ENCODE results near the gene VCAN. TPM values are rescaled to one million over a fixed set of nuclear protein-coding genes. Genes with fewer than 3 reads are reported as not detected.

The VCAN gene
- total and polyA plus RNA-seq, 2 experiments from 2014 or later, result 133 to 404 TPM

- TF ChIP-seq EZH2 (IDR thresholded peaks at IDR 0.05; ENCODE audit: low read depth, unreplicated experiment) (no peak), STAT1 (IDR thresholded peaks at IDR 0.05; ENCODE audit: unreplicated experiment) (no peak), EZH2phosphoT487 (IDR thresholded peaks at IDR 0.05; ENCODE audit: unreplicated experiment) (no peak), ZNF331 (CRISPR knock-in tag; IDR thresholded peaks at IDR 0.05; ENCODE audit: low read depth) (no peak), ETS1 (IDR thresholded peaks at IDR 0.05) (no peak), ZNF462 (CRISPR knock-in tag; IDR thresholded peaks at IDR 0.05) (no peak), POLR2AphosphoS5 (IDR thresholded peaks at IDR 0.05; ENCODE audit: low read depth) (no peak), REST (IDR thresholded peaks at IDR 0.05; ENCODE audit: unreplicated experiment) (no peak), ZNF114 (CRISPR knock-in tag; IDR thresholded peaks at IDR 0.05) (no peak), NANOG (IDR thresholded peaks at IDR 0.05; ENCODE audit: borderline replicate concordance) (no peak), CREB1 (CRISPR knock-in tag; IDR thresholded peaks at IDR 0.05; ENCODE audit: low read depth) (no peak)
- Histone ChIP-seq H3K79me2 (replicated peaks; ENCODE audit: insufficient read depth) (peaks cover 76% of the 10 kb centered on the region), H3K9me2 (ENCODE audit: insufficient read depth) (no peaks in the 10 kb centered on the region), H3F3A (replicated peaks; ENCODE audit: low read depth) (no peaks in the 10 kb centered on the region), H4K20me1 (replicated peaks; ENCODE audit: insufficient read depth) (no peaks in the 10 kb centered on the region), H3K27me3 (ENCODE audit: insufficient read depth) (no peaks in the 10 kb centered on the region), H2AFZ (no peak overlapping the region), H3K4me2 (no peak overlapping the region), H3K27ac (ENCODE audit: low read depth) (no peak overlapping the region), H3K4me1 (ENCODE audit: insufficient read depth) (peaks cover 38% of the 10 kb centered on the region), H3K4me3 (no peak overlapping the region), H3K36me3 (ENCODE audit: insufficient read depth) (peaks cover 15% of the 10 kb centered on the region; the same call in 1 of the 2 replicates)
- ATAC-seq, result no peak
- H3K9me3 Mint-ChIP-seq, result no peaks in the 10 kb centered on the region
- peak overlapping the region; percentile 57; the same call in 1 of the 2 replicates for H3K27ac Mint-ChIP-seq
- no peak overlapping the region for H3K4me3 Mint-ChIP-seq
- H3K36me3 Mint-ChIP-seq (ENCODE audit: low read depth), result peaks cover 70% of the 10 kb centered on the region
- peaks cover 50% of the 10 kb centered on the region for H3K4me1 Mint-ChIP-seq
- H3K27me3 Mint-ChIP-seq (ENCODE audit: insufficient read depth, low read depth, poor library complexity), result peaks cover 5% of the 10 kb centered on the region
- DNase-seq (ENCODE audit: low spot score), result no peak
Observed at GRCh38 chr5:83490203-83490602, 18.7 kb downstream of the VCAN start.

All from GM23338 (cell line).